Measurements from ENCODE around the gene ERO1A.

Gene ERO1A

DNA sequence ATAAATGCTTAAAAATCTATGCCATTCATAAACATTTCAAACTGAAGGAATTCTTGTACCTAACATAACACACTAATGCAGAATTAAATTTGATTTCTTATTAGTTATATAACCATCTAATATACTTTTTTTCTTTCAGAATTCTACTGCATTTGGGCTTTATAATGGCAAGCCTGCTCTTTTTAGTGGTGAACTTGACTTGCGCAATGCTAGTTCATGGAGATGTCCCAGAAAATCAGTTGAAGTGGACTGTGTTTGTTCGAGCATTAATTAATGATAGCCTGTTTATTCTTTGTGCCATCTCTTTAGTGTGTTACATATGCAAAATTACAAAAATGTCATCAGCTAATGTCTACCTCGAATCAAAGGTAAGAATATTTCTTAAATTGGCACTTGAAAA lies 95.4 kb downstream of the ERO1A start:
- no peak for DNase-seq

GRCh38 chr14:52598568-52598967 lies 96.8 kb downstream of the ERO1A start:
- no peak for DNase-seq

DNA sequence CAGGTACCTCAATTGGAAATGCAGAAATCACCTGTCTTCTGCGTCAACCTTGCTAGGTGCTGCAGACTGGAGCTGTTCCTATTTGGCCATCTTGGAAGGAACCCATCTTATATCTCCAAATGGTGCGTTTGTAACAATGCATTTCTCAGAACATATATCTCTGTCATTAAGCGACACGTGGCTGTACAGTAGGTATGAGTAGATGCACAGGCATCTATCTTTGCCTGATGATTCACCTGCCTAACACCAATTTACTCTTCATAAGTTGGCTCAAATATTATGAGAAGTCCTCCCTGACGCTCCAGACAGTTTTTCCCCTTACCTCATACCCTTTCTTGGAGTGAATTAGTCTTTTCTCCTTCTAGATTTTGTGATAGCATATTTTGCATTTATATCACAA lies 98.5 kb downstream of the ERO1A start:
- DNase-seq = peak; percentile 3

- DNase-seq = no peak
Observed at GRCh38 chr14:52596320-52596719, 99.0 kb downstream of the ERO1A start.

DNA sequence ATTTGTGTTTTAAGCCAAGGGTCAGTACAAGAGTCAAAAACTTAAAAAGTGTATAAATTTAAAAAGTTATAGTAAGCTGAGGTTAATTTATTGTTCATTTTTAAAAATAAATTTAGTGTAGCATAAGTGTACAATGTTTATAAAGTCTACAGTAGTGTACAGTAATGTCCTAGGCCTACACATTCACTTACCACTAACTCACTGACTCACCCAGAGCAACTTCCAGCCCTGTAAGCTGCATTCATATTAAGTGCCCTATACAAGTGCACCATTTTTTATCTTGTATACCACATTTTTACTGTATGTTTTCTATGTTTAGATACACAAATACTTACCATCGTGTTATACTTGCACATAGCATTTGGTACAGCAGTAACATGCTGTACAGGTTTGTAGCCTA lies 105.0 kb downstream of the ERO1A start:
- no peak for DNase-seq

Measured in HCEC 1CT (cell line).